Parathyroid adenoma (tissue), 2 donors: ENCODE data around the gene NAV2.

Experiments used
- H2AFZ ChIP-seq: fragments of 300-600 bp; sonication (generic); one replicate; pipeline ENCODE4 v1.7.0; 2017; ENCODE audit warnings: antibody characterized with exemption, mild to moderate bottlenecking
- H3K27ac ChIP-seq: fragments of 300-600 bp; sonication (generic); one replicate; pipeline ENCODE4 v1.7.0; 2017
- H3K27me3 ChIP-seq: fragments of 300-600 bp; sonication (generic); one replicate; pipeline ENCODE4 v1.7.0; 2017; ENCODE audit warnings: low read length; ENCODE audit not compliant: control insufficient read depth, insufficient read depth
- H3K36me3 ChIP-seq: fragments of 300-600 bp; sonication (generic); one replicate; pipeline ENCODE4 v1.7.0; 2017; ENCODE audit warnings: low read length; ENCODE audit not compliant: control insufficient read depth, insufficient read depth
- H3K4me1 ChIP-seq: fragments of 300-600 bp; sonication (generic); one replicate; pipeline ENCODE4 v1.7.0; 2017; ENCODE audit warnings: control low read depth
- H3K4me2 ChIP-seq: fragments of 300-600 bp; sonication (generic); one replicate; pipeline ENCODE4 v1.7.0; 2017; ENCODE audit warnings: low read length
- H3K4me3 ChIP-seq: fragments of 300-600 bp; sonication (generic); one replicate; pipeline ENCODE4 v1.7.0; 2017; ENCODE audit warnings: low read depth, low read length
- H3K79me2 ChIP-seq: fragments of 300-600 bp; sonication (generic); one replicate; pipeline ENCODE4 v1.7.0; 2017; ENCODE audit warnings: control low read depth
- H3K9ac ChIP-seq: fragments of 300-600 bp; sonication (generic); one replicate; pipeline ENCODE4 v1.7.0; 2017; ENCODE audit warnings: mild to moderate bottlenecking
- H3K9me3 ChIP-seq: fragments of 300-600 bp; sonication (generic); one replicate; pipeline ENCODE4 v1.7.0; 2017; ENCODE audit warnings: low read length; ENCODE audit not compliant: control insufficient read depth
- TF ChIP-seq, protein P1 (sequence below): fragments of 300-600 bp; sonication (generic); IDR thresholded peaks from one replicate; pipeline ENCODE4 v1.7.0; 2017; ENCODE audit warnings: antibody characterized with exemption, mild to moderate bottlenecking
- donor health status: primary hyperparathyroidism.

Gene NAV2

GRCh38 chr11:20027556-20028013 is 314.9 kb downstream of the NAV2 start:
- Histone ChIP-seq H3K27me3 (no peaks in the 10 kb centered on the region), H3K36me3 (no peaks in the 10 kb centered on the region), H3K79me2 (no peaks in the 10 kb centered on the region), H2AFZ (peak overlapping the region; percentile 56), H3K4me2 (peak overlapping the region; percentile 33), H3K4me3 (no peak overlapping the region), H3K9me3 (no peaks in the 10 kb centered on the region), H3K27ac (peak overlapping the region; percentile 51), H3K9ac (no peak overlapping the region), H3K4me1 (peaks cover 7% of the 10 kb centered on the region)
- TF ChIP-seq, protein P1, sequence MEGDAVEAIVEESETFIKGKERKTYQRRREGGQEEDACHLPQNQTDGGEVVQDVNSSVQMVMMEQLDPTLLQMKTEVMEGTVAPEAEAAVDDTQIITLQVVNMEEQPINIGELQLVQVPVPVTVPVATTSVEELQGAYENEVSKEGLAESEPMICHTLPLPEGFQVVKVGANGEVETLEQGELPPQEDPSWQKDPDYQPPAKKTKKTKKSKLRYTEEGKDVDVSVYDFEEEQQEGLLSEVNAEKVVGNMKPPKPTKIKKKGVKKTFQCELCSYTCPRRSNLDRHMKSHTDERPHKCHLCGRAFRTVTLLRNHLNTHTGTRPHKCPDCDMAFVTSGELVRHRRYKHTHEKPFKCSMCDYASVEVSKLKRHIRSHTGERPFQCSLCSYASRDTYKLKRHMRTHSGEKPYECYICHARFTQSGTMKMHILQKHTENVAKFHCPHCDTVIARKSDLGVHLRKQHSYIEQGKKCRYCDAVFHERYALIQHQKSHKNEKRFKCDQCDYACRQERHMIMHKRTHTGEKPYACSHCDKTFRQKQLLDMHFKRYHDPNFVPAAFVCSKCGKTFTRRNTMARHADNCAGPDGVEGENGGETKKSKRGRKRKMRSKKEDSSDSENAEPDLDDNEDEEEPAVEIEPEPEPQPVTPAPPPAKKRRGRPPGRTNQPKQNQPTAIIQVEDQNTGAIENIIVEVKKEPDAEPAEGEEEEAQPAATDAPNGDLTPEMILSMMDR, result no peak

DNA sequence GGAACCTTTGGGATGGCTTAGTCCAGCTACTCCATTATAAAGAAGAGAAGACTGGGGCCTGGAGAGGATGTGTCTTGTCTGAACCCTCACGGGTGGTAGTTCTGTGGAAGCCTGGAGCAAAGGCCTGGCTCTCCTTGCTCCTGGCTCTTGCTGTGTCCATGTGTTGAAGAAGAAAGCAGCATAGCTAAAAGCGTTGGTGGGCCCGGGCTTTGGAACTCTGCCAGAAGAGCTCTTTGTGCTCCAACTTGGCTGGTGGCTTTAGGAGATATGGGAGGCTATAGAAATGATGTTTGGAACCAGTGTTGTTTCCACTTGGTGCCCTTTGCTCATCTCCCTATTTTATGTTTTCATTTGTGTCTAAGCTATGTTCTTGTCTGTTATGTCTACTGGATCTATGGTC is 316.6 kb downstream of the NAV2 start:
- no peak overlapping the region for H3K27ac ChIP-seq
- H3K9ac ChIP-seq, result no peak overlapping the region
- H3K9me3 ChIP-seq, result no peaks in the 10 kb centered on the region
- peaks cover 7% of the 10 kb centered on the region for H3K4me1 ChIP-seq
- no peaks in the 10 kb centered on the region for H3K79me2 ChIP-seq
- TF ChIP-seq, protein P1, result no peak
- no peak overlapping the region for H3K4me2 ChIP-seq
- no peak overlapping the region for H3K4me3 ChIP-seq
- H3K36me3 ChIP-seq, result no peaks in the 10 kb centered on the region
- H2AFZ ChIP-seq, result no peak overlapping the region
- H3K27me3 ChIP-seq, result no peaks in the 10 kb centered on the region

DNA sequence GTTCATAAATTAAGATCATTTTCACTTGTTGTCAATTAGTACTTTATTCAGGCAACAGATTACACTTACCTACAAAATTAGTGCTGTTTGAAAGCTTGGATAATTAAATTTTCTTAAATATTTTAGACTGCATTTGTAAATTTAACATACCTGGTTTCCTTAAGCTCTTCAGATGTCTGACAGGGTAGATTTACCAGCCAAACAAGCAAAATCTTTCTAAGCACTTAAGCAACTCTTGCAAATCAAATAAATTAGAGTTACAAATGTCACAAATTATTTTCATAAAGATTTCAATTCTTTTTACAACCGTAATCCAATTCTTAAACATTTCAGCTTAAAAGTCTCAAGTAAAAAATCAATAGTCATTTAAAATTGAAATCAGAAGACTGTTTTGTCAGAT is 317.8 kb downstream of the NAV2 start:
- Histone ChIP-seq H3K9ac (no peak overlapping the region), H3K79me2 (no peaks in the 10 kb centered on the region), H3K4me3 (no peak overlapping the region), H3K27ac (no peak overlapping the region), H3K4me2 (no peak overlapping the region), H3K27me3 (no peaks in the 10 kb centered on the region), H3K36me3 (no peaks in the 10 kb centered on the region), H3K4me1 (peaks cover 7% of the 10 kb centered on the region), H3K9me3 (no peaks in the 10 kb centered on the region), H2AFZ (no peak overlapping the region)
- TF ChIP-seq, protein P1, result no peak

- H3K9me3 ChIP-seq, result no peaks in the 10 kb centered on the region
- TF ChIP-seq, protein P1, result no peak
- no peaks in the 10 kb centered on the region for H3K79me2 ChIP-seq
- no peak overlapping the region for H2AFZ ChIP-seq
- H3K27me3 ChIP-seq, result no peaks in the 10 kb centered on the region
- no peaks in the 10 kb centered on the region for H3K36me3 ChIP-seq
- no peak overlapping the region for H3K9ac ChIP-seq
- peak overlapping the region; percentile 40 for H3K4me2 ChIP-seq
- H3K4me1 ChIP-seq, result peaks cover 7% of the 10 kb centered on the region
- peak overlapping the region; percentile 45 for H3K27ac ChIP-seq
- peak overlapping the region; percentile 7 for H3K4me3 ChIP-seq
These were observed 318.7 kb downstream of the NAV2 start for GRCh38 chr11:20031155-20032001.
